SK-N-SH (cell line): Measurements from ENCODE around the gene LMO3. TPM values are rescaled to one million over a fixed set of nuclear protein-coding genes. Genes with fewer than 3 reads are reported as not detected.

Experiments
- CTCF ChIA-PET: fragments of 300-600, 350-600 bp; formaldehyde crosslinking; extraction: SDS; loops from one replicate; lab custom pipeline; 2021; lab: Yijun Ruan, JAX
- POLR2A ChIA-PET: fragments of 350-600 bp; sonication (Branson Sonifier 250); formaldehyde crosslinking; extraction: SDS; loops from one replicate; lab custom pipeline; 2020; ENCODE audit warnings: antibody characterized with exemption, inconsistent platforms; lab: Yijun Ruan, JAX
- DNase-seq: peaks from one replicate; pipeline ENCODE4 v3.0.0; 2012
- H2AFZ ChIP-seq: fragments of 200-600 bp; sonication (generic); 2 replicates; pipeline ENCODE4 v1.8.1; 2016; ENCODE audit warnings: antibody characterized with exemption, mild to moderate bottlenecking, low read depth
- H3F3A ChIP-seq: fragments of 200-600 bp; sonication (generic); replicated peaks from 2 replicates; pipeline ENCODE3; 2016; ENCODE audit warnings: antibody characterized with exemption, mild to moderate bottlenecking; ENCODE audit not compliant: insufficient read depth
- H3K27ac ChIP-seq, 2 experiments: fragments of 200-500 bp in 1 of 2; fragments of 200-600 bp in 1 of 2; sonication (Bioruptor generic) in 1 of 2; sonication (generic), shearing (Covaris generic) in 1 of 2; 2 replicates each; pipeline versions ENCODE4 v1.5.1 to v1.6.1; 2014 to 2016; ENCODE audit warnings: low read depth in 2 of 2, inconsistent platforms in 1 of 2, low read length in 1 of 2, mild to moderate bottlenecking in 1 of 2, mixed read lengths in 1 of 2
- H3K27me3 ChIP-seq: fragments of 200-600 bp; sonication (generic), shearing (Covaris generic); 2 replicates; pipeline ENCODE4 v1.6.1; 2016; ENCODE audit warnings: mixed run types; ENCODE audit not compliant: insufficient read depth
- H3K36me3 ChIP-seq, 2 experiments: fragments of 200-500 bp in 1 of 2; fragments of 200-600 bp in 1 of 2; sonication (Bioruptor generic) in 1 of 2; sonication (generic) in 1 of 2; replicated peaks in 1 of 2; 2 replicates each; pipeline versions ENCODE3 to v1.5.1; 2014 to 2016; ENCODE audit warnings: low read length in 1 of 2, mild to moderate bottlenecking in 1 of 2; ENCODE audit not compliant: insufficient read depth in 2 of 2, control insufficient read depth in 1 of 2
- H3K4me1 ChIP-seq, 2 experiments: fragments of 200-500 bp in 1 of 2; fragments of 200-600 bp in 1 of 2; sonication (Bioruptor generic) in 1 of 2; sonication (generic), shearing (Covaris generic) in 1 of 2; 2 replicates each; pipeline versions ENCODE4 v1.5.1 to v1.6.1; 2014 to 2016; ENCODE audit warnings: low read depth in 1 of 2, low read length in 1 of 2, mixed run types in 1 of 2; ENCODE audit not compliant: insufficient read depth in 2 of 2, control insufficient read depth in 1 of 2
- H3K4me2 ChIP-seq: fragments of 200-600 bp; sonication (generic), shearing (Covaris generic); 2 replicates; pipeline ENCODE4 v1.6.1; 2017; ENCODE audit warnings: mixed run types
- H3K4me3 ChIP-seq, 2 experiments: fragments of 200-500 bp in 1 of 2; fragments of 200-600 bp in 1 of 2; sonication (Bioruptor generic) in 1 of 2; sonication (generic), shearing (Covaris generic) in 1 of 2; 2 replicates each; pipeline versions ENCODE4 v1.5.1 to v1.8.1; 2014 to 2016; ENCODE audit warnings: low read depth in 2 of 2, inconsistent platforms in 1 of 2, low read length in 1 of 2, mild to moderate bottlenecking in 1 of 2, mixed read lengths in 1 of 2, moderate library complexity in 1 of 2
- H3K79me2 ChIP-seq: fragments of 200-600 bp; sonication (generic); 2 replicates; pipeline ENCODE4 v1.8.1; 2017; ENCODE audit warnings: mild to moderate bottlenecking; ENCODE audit not compliant: insufficient read depth
- H3K9ac ChIP-seq: fragments of 200-600 bp; sonication (generic); 2 replicates; pipeline ENCODE4 v1.6.1; 2017; ENCODE audit warnings: mixed run types
- H3K9me2 ChIP-seq: fragments of 200-600 bp; sonication (generic); 2 replicates; pipeline ENCODE4 v1.6.1; 2017; ENCODE audit warnings: mixed run types
- H3K9me3 ChIP-seq: fragments of 200-600 bp; sonication (generic); 2 replicates; pipeline ENCODE4 v1.6.1; 2017; ENCODE audit warnings: mixed run types, mild to moderate bottlenecking, moderate library complexity
- H4K20me1 ChIP-seq: fragments of 200-600 bp; sonication (generic); 2 replicates; pipeline ENCODE4 v1.6.1; 2017; ENCODE audit warnings: mild to moderate bottlenecking, mixed run types; ENCODE audit not compliant: insufficient read depth
- CHD2 ChIP-seq: fragments of 150-350 bp; IDR thresholded peaks from 2 replicates; pipeline ENCODE4 v1.6.1; 2018; ENCODE audit warnings: low read length; ENCODE audit not compliant: partially characterized antibody
- ELF1 ChIP-seq: IDR thresholded peaks from 2 replicates; pipeline ENCODE4 v1.4.0; 2012
- GABPA ChIP-seq: IDR thresholded peaks from 2 replicates; pipeline ENCODE4 v1.4.0; 2012; ENCODE audit warnings: low read depth, mild to moderate bottlenecking
- GATA2 ChIP-seq: sonication (generic); formaldehyde crosslinking; IDR thresholded peaks from 2 replicates; pipeline ENCODE4 v1.5.0; 2020; ENCODE audit warnings: mild to moderate bottlenecking, missing genetic modification reagents
- NRF1 ChIP-seq: IDR thresholded peaks from 2 replicates; pipeline ENCODE4 v1.6.1; 2012; ENCODE audit warnings: low read depth, mild to moderate bottlenecking, low read length
- POLR2AphosphoS5 ChIP-seq: IDR thresholded peaks from 2 replicates; pipeline ENCODE4 v1.6.1; 2012; ENCODE audit warnings: low read depth, low read length
- RFX5 ChIP-seq: IDR thresholded peaks from 2 replicates; pipeline ENCODE4 v1.6.1; 2012; ENCODE audit warnings: mild to moderate bottlenecking, improper control_type of control experiment, low read length
- SIN3A ChIP-seq: IDR thresholded peaks from 2 replicates; pipeline ENCODE4 v1.6.1; 2012; ENCODE audit warnings: low read depth, mild to moderate bottlenecking, low read length, moderate library complexity, borderline replicate concordance
- TEAD4 ChIP-seq: IDR thresholded peaks from 2 replicates; pipeline ENCODE4 v1.4.0; 2012; ENCODE audit warnings: mild to moderate bottlenecking, borderline replicate concordance; ENCODE audit not compliant: insufficient read depth
- WGBS: methylation state at CpG from one replicate; pipeline ENCODE4 v1.1.6; 2017; ENCODE audit warnings: low lambda C conversion rate; 5-methylcytosine and 5-hydroxymethylcytosine counted together
- polyA plus RNA-seq, 3 experiments: library from polyadenylated mRNA; depleted of rRNA; stranded (reverse); fragments of >200 nt; gene quantifications; 2 replicates each; pipeline ENCODE4 v1.2.3, GENCODE V29; 2012
- TF ChIP-seq, protein P1 (sequence below): IDR thresholded peaks from 2 replicates; pipeline ENCODE4 v1.6.1; 2012; ENCODE audit warnings: mild to moderate bottlenecking, low read depth, low read length, moderate library complexity
- TF ChIP-seq, protein P2 (sequence below): IDR thresholded peaks from 2 replicates; pipeline ENCODE4 v1.4.0; 2012; ENCODE audit warnings: low read depth, borderline replicate concordance
- TF ChIP-seq, protein P3 (sequence below): fragments of 200-600 bp; sonication (generic); IDR thresholded peaks from 2 replicates; pipeline ENCODE4 v1.6.1; 2017; ENCODE audit warnings: antibody characterized with exemption, mild to moderate bottlenecking, moderate library complexity
- TF ChIP-seq, protein P4 (sequence below): fragments of 150-350 bp; IDR thresholded peaks from 2 replicates; pipeline ENCODE4 v1.6.1; 2016; ENCODE audit warnings: mild to moderate bottlenecking, low read depth, low read length
- TF ChIP-seq, protein P5 (sequence below): IDR thresholded peaks from 2 replicates; pipeline ENCODE4 v1.4.0; 2012; ENCODE audit warnings: low read depth, borderline replicate concordance

LMO3 gene
- polyA plus RNA-seq, 1 of the 3 experiments (the other 2 are of a cell fraction) = not detected

DNA sequence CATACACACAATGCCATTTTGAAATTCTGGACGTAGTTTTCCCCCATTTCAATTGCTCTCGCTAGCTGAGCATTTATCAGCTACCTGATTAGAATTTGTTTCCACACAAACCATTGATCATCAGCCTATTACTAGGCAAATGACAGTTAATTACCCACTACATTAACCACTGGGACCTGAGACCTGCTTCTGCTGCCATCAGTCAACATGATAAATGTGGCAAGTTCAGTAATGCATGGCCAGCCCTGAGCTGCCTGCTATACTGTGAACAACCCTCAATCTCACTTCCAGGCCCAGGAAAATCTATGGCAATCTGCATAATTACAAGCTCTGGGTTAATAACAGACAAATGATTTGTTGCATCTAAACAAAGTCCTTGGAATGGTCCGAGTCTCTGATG is 43.5 kb downstream of the LMO3 start:
- Histone ChIP-seq H3K27ac (no peak overlapping the region), H3K4me3 (no peak overlapping the region), H3K9me3 (no peaks in the 10 kb centered on the region), H4K20me1 (no peaks in the 10 kb centered on the region)
- POLR2A ChIA-PET = no interaction called here
- TF ChIP-seq TEAD4 (no peak), RFX5 (no peak), CHD2 (no peak), SIN3A (no peak), GATA2 (CRISPR knock-in tag) (no peak), GABPA (no peak), NRF1 (no peak), ELF1 (no peak), POLR2AphosphoS5 (no peak)
- TF ChIP-seq, protein P1, sequence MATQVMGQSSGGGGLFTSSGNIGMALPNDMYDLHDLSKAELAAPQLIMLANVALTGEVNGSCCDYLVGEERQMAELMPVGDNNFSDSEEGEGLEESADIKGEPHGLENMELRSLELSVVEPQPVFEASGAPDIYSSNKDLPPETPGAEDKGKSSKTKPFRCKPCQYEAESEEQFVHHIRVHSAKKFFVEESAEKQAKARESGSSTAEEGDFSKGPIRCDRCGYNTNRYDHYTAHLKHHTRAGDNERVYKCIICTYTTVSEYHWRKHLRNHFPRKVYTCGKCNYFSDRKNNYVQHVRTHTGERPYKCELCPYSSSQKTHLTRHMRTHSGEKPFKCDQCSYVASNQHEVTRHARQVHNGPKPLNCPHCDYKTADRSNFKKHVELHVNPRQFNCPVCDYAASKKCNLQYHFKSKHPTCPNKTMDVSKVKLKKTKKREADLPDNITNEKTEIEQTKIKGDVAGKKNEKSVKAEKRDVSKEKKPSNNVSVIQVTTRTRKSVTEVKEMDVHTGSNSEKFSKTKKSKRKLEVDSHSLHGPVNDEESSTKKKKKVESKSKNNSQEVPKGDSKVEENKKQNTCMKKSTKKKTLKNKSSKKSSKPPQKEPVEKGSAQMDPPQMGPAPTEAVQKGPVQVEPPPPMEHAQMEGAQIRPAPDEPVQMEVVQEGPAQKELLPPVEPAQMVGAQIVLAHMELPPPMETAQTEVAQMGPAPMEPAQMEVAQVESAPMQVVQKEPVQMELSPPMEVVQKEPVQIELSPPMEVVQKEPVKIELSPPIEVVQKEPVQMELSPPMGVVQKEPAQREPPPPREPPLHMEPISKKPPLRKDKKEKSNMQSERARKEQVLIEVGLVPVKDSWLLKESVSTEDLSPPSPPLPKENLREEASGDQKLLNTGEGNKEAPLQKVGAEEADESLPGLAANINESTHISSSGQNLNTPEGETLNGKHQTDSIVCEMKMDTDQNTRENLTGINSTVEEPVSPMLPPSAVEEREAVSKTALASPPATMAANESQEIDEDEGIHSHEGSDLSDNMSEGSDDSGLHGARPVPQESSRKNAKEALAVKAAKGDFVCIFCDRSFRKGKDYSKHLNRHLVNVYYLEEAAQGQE = no peak
- TF ChIP-seq, protein P2, sequence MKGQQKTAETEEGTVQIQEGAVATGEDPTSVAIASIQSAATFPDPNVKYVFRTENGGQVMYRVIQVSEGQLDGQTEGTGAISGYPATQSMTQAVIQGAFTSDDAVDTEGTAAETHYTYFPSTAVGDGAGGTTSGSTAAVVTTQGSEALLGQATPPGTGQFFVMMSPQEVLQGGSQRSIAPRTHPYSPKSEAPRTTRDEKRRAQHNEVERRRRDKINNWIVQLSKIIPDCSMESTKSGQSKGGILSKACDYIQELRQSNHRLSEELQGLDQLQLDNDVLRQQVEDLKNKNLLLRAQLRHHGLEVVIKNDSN = no peak
- TF ChIP-seq, protein P3, sequence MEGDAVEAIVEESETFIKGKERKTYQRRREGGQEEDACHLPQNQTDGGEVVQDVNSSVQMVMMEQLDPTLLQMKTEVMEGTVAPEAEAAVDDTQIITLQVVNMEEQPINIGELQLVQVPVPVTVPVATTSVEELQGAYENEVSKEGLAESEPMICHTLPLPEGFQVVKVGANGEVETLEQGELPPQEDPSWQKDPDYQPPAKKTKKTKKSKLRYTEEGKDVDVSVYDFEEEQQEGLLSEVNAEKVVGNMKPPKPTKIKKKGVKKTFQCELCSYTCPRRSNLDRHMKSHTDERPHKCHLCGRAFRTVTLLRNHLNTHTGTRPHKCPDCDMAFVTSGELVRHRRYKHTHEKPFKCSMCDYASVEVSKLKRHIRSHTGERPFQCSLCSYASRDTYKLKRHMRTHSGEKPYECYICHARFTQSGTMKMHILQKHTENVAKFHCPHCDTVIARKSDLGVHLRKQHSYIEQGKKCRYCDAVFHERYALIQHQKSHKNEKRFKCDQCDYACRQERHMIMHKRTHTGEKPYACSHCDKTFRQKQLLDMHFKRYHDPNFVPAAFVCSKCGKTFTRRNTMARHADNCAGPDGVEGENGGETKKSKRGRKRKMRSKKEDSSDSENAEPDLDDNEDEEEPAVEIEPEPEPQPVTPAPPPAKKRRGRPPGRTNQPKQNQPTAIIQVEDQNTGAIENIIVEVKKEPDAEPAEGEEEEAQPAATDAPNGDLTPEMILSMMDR = no peak
- TF ChIP-seq, protein P4, sequence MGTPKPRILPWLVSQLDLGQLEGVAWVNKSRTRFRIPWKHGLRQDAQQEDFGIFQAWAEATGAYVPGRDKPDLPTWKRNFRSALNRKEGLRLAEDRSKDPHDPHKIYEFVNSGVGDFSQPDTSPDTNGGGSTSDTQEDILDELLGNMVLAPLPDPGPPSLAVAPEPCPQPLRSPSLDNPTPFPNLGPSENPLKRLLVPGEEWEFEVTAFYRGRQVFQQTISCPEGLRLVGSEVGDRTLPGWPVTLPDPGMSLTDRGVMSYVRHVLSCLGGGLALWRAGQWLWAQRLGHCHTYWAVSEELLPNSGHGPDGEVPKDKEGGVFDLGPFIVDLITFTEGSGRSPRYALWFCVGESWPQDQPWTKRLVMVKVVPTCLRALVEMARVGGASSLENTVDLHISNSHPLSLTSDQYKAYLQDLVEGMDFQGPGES = no peak
- TF ChIP-seq, protein P5, sequence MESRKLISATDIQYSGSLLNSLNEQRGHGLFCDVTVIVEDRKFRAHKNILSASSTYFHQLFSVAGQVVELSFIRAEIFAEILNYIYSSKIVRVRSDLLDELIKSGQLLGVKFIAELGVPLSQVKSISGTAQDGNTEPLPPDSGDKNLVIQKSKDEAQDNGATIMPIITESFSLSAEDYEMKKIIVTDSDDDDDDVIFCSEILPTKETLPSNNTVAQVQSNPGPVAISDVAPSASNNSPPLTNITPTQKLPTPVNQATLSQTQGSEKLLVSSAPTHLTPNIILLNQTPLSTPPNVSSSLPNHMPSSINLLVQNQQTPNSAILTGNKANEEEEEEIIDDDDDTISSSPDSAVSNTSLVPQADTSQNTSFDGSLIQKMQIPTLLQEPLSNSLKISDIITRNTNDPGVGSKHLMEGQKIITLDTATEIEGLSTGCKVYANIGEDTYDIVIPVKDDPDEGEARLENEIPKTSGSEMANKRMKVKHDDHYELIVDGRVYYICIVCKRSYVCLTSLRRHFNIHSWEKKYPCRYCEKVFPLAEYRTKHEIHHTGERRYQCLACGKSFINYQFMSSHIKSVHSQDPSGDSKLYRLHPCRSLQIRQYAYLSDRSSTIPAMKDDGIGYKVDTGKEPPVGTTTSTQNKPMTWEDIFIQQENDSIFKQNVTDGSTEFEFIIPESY = no peak
- TF ChIP-seq, all 33 proteins: peak for 0
- WGBS = 23% methylated on average over 3 of the region's 3 CpGs
- no peaks in the 10 kb centered on the region for H3K27me3 ChIP-seq
- no peak overlapping the region for H2AFZ ChIP-seq
- no peak overlapping the region for H3K4me2 ChIP-seq
- H3F3A ChIP-seq = no peaks in the 10 kb centered on the region
- no peak overlapping the region for H3K9ac ChIP-seq
- H3K9me2 ChIP-seq = no peaks in the 10 kb centered on the region
- H3K36me3 ChIP-seq = no peaks in the 10 kb centered on the region
- H3K79me2 ChIP-seq = no peaks in the 10 kb centered on the region
- H3K4me1 ChIP-seq = no peaks in the 10 kb centered on the region
- CTCF ChIA-PET = no interaction called here
- DNase-seq = no peak
